ENCODE data around the gene TMEM80. TPM values are rescaled to one million over a fixed set of nuclear protein-coding genes. Genes with fewer than 3 reads are reported as not detected.

The TMEM80 gene
- total RNA-seq, 1 experiment from 2014 or later, result 10.8 TPM

- no peaks in the 10 kb centered on the region for H3K9me2 ChIP-seq (replicated peaks; ENCODE audit: low read length)
- POLR2A ChIA-PET (ENCODE audit: unreplicated experiment), result no interaction called here
- H3K79me2 ChIP-seq (ENCODE audit: low read length), result peaks cover 59% of the 10 kb centered on the region
- H3K9me3 ChIP-seq (ENCODE audit: low read length), result no peaks in the 10 kb centered on the region
- no peak for TF ChIP-seq EZH2 (IDR thresholded peaks at IDR 0.05; ENCODE audit: low read length, unreplicated experiment)
- TF ChIP-seq EZH2phosphoT487 (IDR thresholded peaks at IDR 0.05; ENCODE audit: borderline replicate concordance, low read length), result no peak
- TF ChIP-seq, protein P1, sequence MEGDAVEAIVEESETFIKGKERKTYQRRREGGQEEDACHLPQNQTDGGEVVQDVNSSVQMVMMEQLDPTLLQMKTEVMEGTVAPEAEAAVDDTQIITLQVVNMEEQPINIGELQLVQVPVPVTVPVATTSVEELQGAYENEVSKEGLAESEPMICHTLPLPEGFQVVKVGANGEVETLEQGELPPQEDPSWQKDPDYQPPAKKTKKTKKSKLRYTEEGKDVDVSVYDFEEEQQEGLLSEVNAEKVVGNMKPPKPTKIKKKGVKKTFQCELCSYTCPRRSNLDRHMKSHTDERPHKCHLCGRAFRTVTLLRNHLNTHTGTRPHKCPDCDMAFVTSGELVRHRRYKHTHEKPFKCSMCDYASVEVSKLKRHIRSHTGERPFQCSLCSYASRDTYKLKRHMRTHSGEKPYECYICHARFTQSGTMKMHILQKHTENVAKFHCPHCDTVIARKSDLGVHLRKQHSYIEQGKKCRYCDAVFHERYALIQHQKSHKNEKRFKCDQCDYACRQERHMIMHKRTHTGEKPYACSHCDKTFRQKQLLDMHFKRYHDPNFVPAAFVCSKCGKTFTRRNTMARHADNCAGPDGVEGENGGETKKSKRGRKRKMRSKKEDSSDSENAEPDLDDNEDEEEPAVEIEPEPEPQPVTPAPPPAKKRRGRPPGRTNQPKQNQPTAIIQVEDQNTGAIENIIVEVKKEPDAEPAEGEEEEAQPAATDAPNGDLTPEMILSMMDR (conservative IDR thresholded peaks at IDR 0.05; ENCODE audit: low read depth, low read length), result no peak
- peaks cover 35% of the 10 kb centered on the region for H3K4me1 ChIP-seq (ENCODE audit: insufficient read depth, low read length)
- H3K4me3 ChIP-seq (ENCODE audit: low read length), result peak overlapping the region; percentile 86; the same call in 1 of the 2 replicates
- CTCF ChIA-PET, result interaction anchor here (0.6 to 1.6 kb wide), 3 partner anchors 10 to 34 kb away, joined by 3 to 11 read pairs (median 4); no protein-coding TSS in a partner anchor
- H2AFZ ChIP-seq (ENCODE audit: low read length), result no peak overlapping the region
- H3K9ac ChIP-seq (ENCODE audit: low read length), result peak overlapping the region; percentile 100; the same call in 1 of the 2 replicates
- intact Hi-C loops (cut with micrococcal nuclease), result loop anchor here (1.0 kb wide), 1 partner anchor 31 kb away; no protein-coding TSS in a partner anchor
- H3K27ac ChIP-seq (ENCODE audit: low read length), result 0 out of 2 replicates have a peak overlapping the region, but pooled peaks have one; percentile 39
- peak; percentile 42 for DNase-seq
- no peaks in the 10 kb centered on the region for H3F3A ChIP-seq (ENCODE audit: low read length, unreplicated experiment)
- no peaks in the 10 kb centered on the region for H3K27me3 ChIP-seq (ENCODE audit: low read length)
- H3K4me2 ChIP-seq (ENCODE audit: low read length), result peak overlapping the region; percentile 83
- H4K20me1 ChIP-seq (ENCODE audit: low read length), result no peaks in the 10 kb centered on the region
- no peak for ATAC-seq
- H3K36me3 ChIP-seq (ENCODE audit: low read depth, low read length), result no peaks in the 10 kb centered on the region; the same call in 1 of the 2 replicates
- no TSS peak for BruUV-seq (replicated peaks)
These were observed 1.4 kb downstream of the TMEM80 start for GRCh38 chr11:696955-697491.

DNA sequence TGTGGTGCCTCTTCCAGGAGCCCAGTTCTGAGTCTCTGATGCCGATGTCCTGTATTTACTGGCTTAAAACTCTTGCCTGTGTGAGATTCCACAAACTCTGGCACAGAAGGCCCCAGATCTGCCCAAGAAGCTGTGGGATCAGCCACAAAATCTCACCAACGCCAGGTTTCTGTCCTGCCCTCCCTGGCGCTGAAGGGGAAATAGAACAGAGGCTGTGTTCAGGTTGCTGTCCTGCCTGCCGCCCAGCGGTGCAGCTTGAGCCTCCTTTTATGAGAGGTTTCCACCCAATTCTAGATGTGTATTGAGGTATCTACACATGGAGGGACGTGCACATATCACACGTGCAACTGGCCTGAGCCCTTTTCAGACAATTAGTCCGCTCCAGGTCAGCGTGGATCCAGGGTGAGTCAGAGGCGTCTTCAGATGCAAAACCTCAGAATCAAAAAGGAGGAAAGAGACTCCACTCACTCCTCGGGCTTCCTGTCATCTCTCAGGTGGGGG lies 2.2 kb downstream of the TMEM80 start:
- Histone ChIP-seq H3K4me3 (ENCODE audit: low read length) (0 out of 2 replicates have a peak overlapping the region, but pooled peaks have one; percentile 4), H3K9me2 (replicated peaks; ENCODE audit: low read length) (no peaks in the 10 kb centered on the region), H2AFZ (ENCODE audit: low read length) (no peak overlapping the region), H3K4me2 (ENCODE audit: low read length) (peak overlapping the region; percentile 83), H3F3A (ENCODE audit: low read length, unreplicated experiment) (no peaks in the 10 kb centered on the region), H4K20me1 (ENCODE audit: low read length) (no peaks in the 10 kb centered on the region), H3K4me1 (ENCODE audit: insufficient read depth, low read length) (peaks cover 41% of the 10 kb centered on the region), H3K79me2 (ENCODE audit: low read length) (peaks cover 50% of the 10 kb centered on the region), H3K9ac (ENCODE audit: low read length) (peak overlapping the region; percentile 7; the same call in 1 of the 2 replicates), H3K27me3 (ENCODE audit: low read length) (no peaks in the 10 kb centered on the region), H3K36me3 (ENCODE audit: low read depth, low read length) (no peaks in the 10 kb centered on the region; the same call in 1 of the 2 replicates), H3K27ac (ENCODE audit: low read length) (peak overlapping the region; percentile 39), H3K9me3 (ENCODE audit: low read length) (no peaks in the 10 kb centered on the region)
- intact Hi-C loops (cut with micrococcal nuclease), result no loop called here
- peak; percentile 48 for DNase-seq
- ChIA-PET CTCF (no interaction called here), POLR2A (ENCODE audit: unreplicated experiment) (no interaction called here)
- ATAC-seq, result no peak
- TF ChIP-seq EZH2 (IDR thresholded peaks at IDR 0.05; ENCODE audit: low read length, unreplicated experiment) (no peak), EZH2phosphoT487 (IDR thresholded peaks at IDR 0.05; ENCODE audit: borderline replicate concordance, low read length) (no peak)
- TF ChIP-seq, protein P1 (conservative IDR thresholded peaks at IDR 0.05; ENCODE audit: low read depth, low read length), result no peak
- no TSS peak for BruUV-seq (replicated peaks)

Data from PC-3 (cell line).